GM19397 (cell line): ENCODE data around the gene PEX10.

Experiments used
- ATAC-seq: cut with Tn5 transposase; IDR thresholded peaks from one replicate; pipeline ENCODE4 v1.9.1; 2021; ENCODE audit warnings: mild to moderate bottlenecking, moderate library complexity; ENCODE audit not compliant: unreplicated experiment

Gene PEX10

GRCh38 chr1:2354511-2355372 is 57.6 kb downstream of the PEX10 start:
- ATAC-seq = no peak
